ENCODE results near the gene HOXA11. TPM values are rescaled to one million over a fixed set of nuclear protein-coding genes. Genes with fewer than 3 reads are reported as not detected.

The HOXA11 gene
- total RNA-seq, 1 experiment from 2014 or later, result not detected

DNA sequence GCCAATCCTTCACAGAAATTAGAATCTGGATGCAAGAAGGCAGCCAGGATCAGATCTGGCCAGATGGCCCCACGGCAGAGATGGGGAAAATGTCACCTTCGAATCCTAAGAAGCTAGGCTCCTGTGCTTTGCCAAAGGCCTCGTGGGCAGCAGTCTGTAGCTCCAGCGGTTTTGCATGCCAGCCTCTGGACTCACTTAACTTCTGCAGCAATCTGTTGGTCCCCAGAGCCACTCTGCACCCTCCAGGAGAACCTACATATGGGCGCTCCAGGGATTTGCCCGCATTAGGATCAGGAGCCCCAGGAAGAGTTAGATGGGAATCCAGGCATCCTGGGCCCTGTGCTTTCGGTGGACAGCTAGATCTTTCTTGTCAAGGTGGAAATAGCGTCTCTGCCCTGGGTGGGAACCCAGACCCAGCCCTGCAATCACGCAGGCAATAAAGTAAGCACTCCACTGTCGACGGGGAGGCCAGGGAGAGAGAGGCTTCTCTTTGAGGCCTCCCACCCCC, 25.0 kb upstream of the HOXA11 start:
- no peak overlapping the region for H3K4me3 ChIP-seq (ENCODE audit: low read depth, low read length, poor library complexity, severe bottlenecking)
- CTCF ChIA-PET, result interaction anchor here (1.0 to 1.3 kb wide), 2 partner anchors 366 to 565 kb away, joined by 3 to 6 read pairs; no protein-coding TSS in a partner anchor
- intact Hi-C loops (cut with micrococcal nuclease; ENCODE audit: unreplicated experiment), result loop anchor here (5.0 kb wide), 1 partner anchor 367 kb away; no protein-coding TSS in a partner anchor
- no peak overlapping the region for H3K27ac ChIP-seq (ENCODE audit: low read depth, low read length, poor library complexity, severe bottlenecking)
- no peaks in the 10 kb centered on the region for H3K36me3 ChIP-seq (ENCODE audit: insufficient read depth, low read length, poor library complexity, severe bottlenecking)
- no TSS peak for BruUV-seq (replicated peaks)
- H3K9me3 ChIP-seq (ENCODE audit: low read depth, low read length, poor library complexity, severe bottlenecking), result no peaks in the 10 kb centered on the region
- H3K4me1 ChIP-seq (ENCODE audit: insufficient read depth, low read length, poor library complexity, severe bottlenecking), result no peaks in the 10 kb centered on the region
- POLR2A ChIA-PET (ENCODE audit: low non-redundant PET), result no interaction called here
- H3K27me3 ChIP-seq (replicated peaks; ENCODE audit: insufficient read depth, low read depth, low read length, poor library complexity), result peaks cover 70% of the 10 kb centered on the region
- TF ChIP-seq EZH2 (IDR thresholded peaks at IDR 0.05; ENCODE audit: borderline replicate concordance, low read depth, low read length, poor library complexity, severe bottlenecking), result no peak
- TF ChIP-seq, protein P1, sequence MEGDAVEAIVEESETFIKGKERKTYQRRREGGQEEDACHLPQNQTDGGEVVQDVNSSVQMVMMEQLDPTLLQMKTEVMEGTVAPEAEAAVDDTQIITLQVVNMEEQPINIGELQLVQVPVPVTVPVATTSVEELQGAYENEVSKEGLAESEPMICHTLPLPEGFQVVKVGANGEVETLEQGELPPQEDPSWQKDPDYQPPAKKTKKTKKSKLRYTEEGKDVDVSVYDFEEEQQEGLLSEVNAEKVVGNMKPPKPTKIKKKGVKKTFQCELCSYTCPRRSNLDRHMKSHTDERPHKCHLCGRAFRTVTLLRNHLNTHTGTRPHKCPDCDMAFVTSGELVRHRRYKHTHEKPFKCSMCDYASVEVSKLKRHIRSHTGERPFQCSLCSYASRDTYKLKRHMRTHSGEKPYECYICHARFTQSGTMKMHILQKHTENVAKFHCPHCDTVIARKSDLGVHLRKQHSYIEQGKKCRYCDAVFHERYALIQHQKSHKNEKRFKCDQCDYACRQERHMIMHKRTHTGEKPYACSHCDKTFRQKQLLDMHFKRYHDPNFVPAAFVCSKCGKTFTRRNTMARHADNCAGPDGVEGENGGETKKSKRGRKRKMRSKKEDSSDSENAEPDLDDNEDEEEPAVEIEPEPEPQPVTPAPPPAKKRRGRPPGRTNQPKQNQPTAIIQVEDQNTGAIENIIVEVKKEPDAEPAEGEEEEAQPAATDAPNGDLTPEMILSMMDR (conservative IDR thresholded peaks at IDR 0.05; ENCODE audit: low read depth, low read length), result no peak
- no peak for DNase-seq (ENCODE audit: low spot score)

DNA sequence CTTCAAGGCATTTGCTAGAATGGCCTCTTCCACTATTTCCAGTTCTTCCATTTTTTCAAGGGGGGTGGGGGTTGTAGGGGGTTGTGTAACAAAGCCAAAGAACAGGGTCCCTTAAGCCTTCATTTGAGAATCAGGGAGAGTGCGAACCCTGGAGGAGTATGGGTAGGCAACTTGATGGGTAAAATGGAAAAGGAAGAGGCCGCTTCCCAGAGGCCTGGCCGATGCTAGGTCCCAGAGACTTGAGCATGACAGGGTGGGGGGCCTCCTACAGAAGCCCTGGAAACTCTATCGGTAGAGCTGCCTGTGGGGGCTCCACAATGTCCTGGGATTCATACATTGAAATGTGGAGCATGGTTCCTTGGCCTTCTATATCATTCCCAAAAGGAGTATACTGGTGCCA, 24.0 kb upstream of the HOXA11 start:
- no peak for DNase-seq (ENCODE audit: low spot score)
- H3K36me3 ChIP-seq (ENCODE audit: insufficient read depth, low read length, poor library complexity, severe bottlenecking), result no peaks in the 10 kb centered on the region
- intact Hi-C loops (cut with micrococcal nuclease; ENCODE audit: unreplicated experiment), result no loop called here
- H3K27me3 ChIP-seq (replicated peaks; ENCODE audit: insufficient read depth, low read depth, low read length, poor library complexity), result peaks cover 79% of the 10 kb centered on the region
- no peaks in the 10 kb centered on the region for H3K4me1 ChIP-seq (ENCODE audit: insufficient read depth, low read length, poor library complexity, severe bottlenecking)
- POLR2A ChIA-PET (ENCODE audit: low non-redundant PET), result no interaction called here
- TF ChIP-seq EZH2 (IDR thresholded peaks at IDR 0.05; ENCODE audit: borderline replicate concordance, low read depth, low read length, poor library complexity, severe bottlenecking), result no peak
- TF ChIP-seq, protein P1 (conservative IDR thresholded peaks at IDR 0.05; ENCODE audit: low read depth, low read length), result no peak
- H3K9me3 ChIP-seq (ENCODE audit: low read depth, low read length, poor library complexity, severe bottlenecking), result no peaks in the 10 kb centered on the region
- BruUV-seq (replicated peaks), result no TSS peak
- H3K27ac ChIP-seq (ENCODE audit: low read depth, low read length, poor library complexity, severe bottlenecking), result no peak overlapping the region
- H3K4me3 ChIP-seq (ENCODE audit: low read depth, low read length, poor library complexity, severe bottlenecking), result no peak overlapping the region
- CTCF ChIA-PET, result interaction anchor here (1.3 kb wide), 1 partner anchor 566 kb away, joined by 6 read pairs; no protein-coding TSS in a partner anchor

DNA sequence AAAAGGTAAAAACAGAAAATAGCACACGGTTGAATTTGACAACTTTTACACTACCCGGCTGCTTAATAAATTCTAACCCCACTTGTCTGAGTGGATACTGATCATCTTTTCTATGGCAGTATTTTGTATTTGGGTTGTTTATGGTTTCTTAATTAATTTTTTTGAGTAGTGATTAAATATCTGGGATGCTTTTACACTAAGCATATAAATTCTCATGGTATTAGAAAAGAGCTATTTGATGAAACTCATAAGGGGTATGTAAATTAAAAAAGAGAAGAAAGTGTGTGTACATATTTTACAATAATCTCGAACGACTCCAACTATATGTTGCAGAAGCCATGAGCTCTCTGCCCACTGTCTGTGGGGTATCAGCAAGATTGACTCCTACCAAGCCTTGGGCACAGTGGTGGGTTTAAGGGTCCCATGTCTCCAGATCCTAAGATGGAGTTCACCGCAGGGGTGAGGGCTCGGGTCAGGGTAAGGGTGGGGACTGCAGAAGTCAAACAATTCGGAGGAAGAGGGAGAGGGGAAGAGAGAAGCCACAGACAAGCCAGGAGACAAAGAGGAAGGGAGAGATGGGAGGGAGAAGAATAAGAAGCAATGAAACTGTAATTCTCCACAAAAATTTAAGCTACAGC, 22.4 kb upstream of the HOXA11 start:
- CTCF ChIA-PET, result no interaction called here
- no TSS peak for BruUV-seq (replicated peaks)

More for the DNA sequence above, 22.4 kb upstream of the HOXA11 start:
- POLR2A ChIA-PET (ENCODE audit: low non-redundant PET), result no interaction called here
- no peaks in the 10 kb centered on the region for H3K9me3 ChIP-seq (ENCODE audit: low read depth, low read length, poor library complexity, severe bottlenecking)
- no peak for DNase-seq (ENCODE audit: low spot score)
- H3K4me3 ChIP-seq (ENCODE audit: low read depth, low read length, poor library complexity, severe bottlenecking), result no peak overlapping the region
- intact Hi-C loops (cut with micrococcal nuclease; ENCODE audit: unreplicated experiment), result no loop called here
- H3K4me1 ChIP-seq (ENCODE audit: insufficient read depth, low read length, poor library complexity, severe bottlenecking), result no peaks in the 10 kb centered on the region
- H3K36me3 ChIP-seq (ENCODE audit: insufficient read depth, low read length, poor library complexity, severe bottlenecking), result no peaks in the 10 kb centered on the region
- no peak overlapping the region for H3K27ac ChIP-seq (ENCODE audit: low read depth, low read length, poor library complexity, severe bottlenecking)
- H3K27me3 ChIP-seq (replicated peaks; ENCODE audit: insufficient read depth, low read depth, low read length, poor library complexity), result peaks cover 92% of the 10 kb centered on the region
- no peak for TF ChIP-seq EZH2 (IDR thresholded peaks at IDR 0.05; ENCODE audit: borderline replicate concordance, low read depth, low read length, poor library complexity, severe bottlenecking)
- TF ChIP-seq, protein P1 (conservative IDR thresholded peaks at IDR 0.05; ENCODE audit: low read depth, low read length), result no peak

All from A673 (cell line).